Measurements from ENCODE around the gene CALHM5.

Gene CALHM5

GRCh38 chr6:116511424-116512110 lies at the start of gene CALHM5 (continued):
- TF ChIP-seq ZSCAN30 (tag by site-specific recombination; IDR thresholded peaks at IDR 0.05) (0 out of 2 replicates have a peak, but pooled peaks have one; percentile 27), ZNF449 (tag by site-specific recombination; IDR thresholded peaks at IDR 0.05) (no peak), TRIM28 (IDR thresholded peaks at IDR 0.05; ENCODE audit: borderline replicate concordance, low read length) (peak; percentile 79), ZNF148 (tag by site-specific recombination; IDR thresholded peaks at IDR 0.05; ENCODE audit: borderline replicate concordance) (no peak), SP7 (tag by site-specific recombination; IDR thresholded peaks at IDR 0.05) (no peak), ZNF2 (tag by site-specific recombination; IDR thresholded peaks at IDR 0.05) (0 out of 2 replicates have a peak, but pooled peaks have one; percentile 68), ZNF214 (tag by site-specific recombination; IDR thresholded peaks at IDR 0.05; ENCODE audit: borderline replicate concordance) (no peak), ZSCAN5A (tag by site-specific recombination; IDR thresholded peaks at IDR 0.05) (no peak), ZNF488 (tag by site-specific recombination; IDR thresholded peaks at IDR 0.05) (no peak), ZIC2 (tag by site-specific recombination; IDR thresholded peaks at IDR 0.05) (no peak), ZNF660 (tag by site-specific recombination; IDR thresholded peaks at IDR 0.05) (peak; percentile 92), SETDB1 (IDR thresholded peaks at IDR 0.05; ENCODE audit: insufficient read length, low read length) (peak; percentile 23), ZNF768 (tag by site-specific recombination; IDR thresholded peaks at IDR 0.05) (no peak), KLF7 (tag by site-specific recombination; IDR thresholded peaks at IDR 0.05; ENCODE audit: borderline replicate concordance) (no peak), ZNF404 (tag by site-specific recombination; IDR thresholded peaks at IDR 0.05) (no peak), ZNF785 (tag by site-specific recombination; IDR thresholded peaks at IDR 0.05) (0 out of 2 replicates have a peak, but pooled peaks have one; percentile 35), IKZF3 (tag by site-specific recombination; IDR thresholded peaks at IDR 0.05) (peak; percentile 70), KLF9 (tag by site-specific recombination; IDR thresholded peaks at IDR 0.05; ENCODE audit: low read depth) (no peak), ZNF138 (tag by site-specific recombination; IDR thresholded peaks at IDR 0.05; ENCODE audit: borderline replicate concordance) (no peak), ZNF280D (tag by site-specific recombination; IDR thresholded peaks at IDR 0.05) (no peak), ZNF561 (tag by site-specific recombination; IDR thresholded peaks at IDR 0.05; ENCODE audit: borderline replicate concordance) (peak; percentile 67; the same call in 1 of the 2 replicates), ZNF324 (tag by site-specific recombination; IDR thresholded peaks at IDR 0.05) (peak; percentile 35; the same call in 1 of the 2 replicates), ZNF335 (tag by site-specific recombination; conservative IDR thresholded peaks at IDR 0.05) (peak; percentile 30; the same call in 1 of the 2 replicates), ZNF580 (tag by site-specific recombination; IDR thresholded peaks at IDR 0.05) (0 out of 2 replicates have a peak, but pooled peaks have one; percentile 32)
